A673 (cell line): Measurements from ENCODE around the gene SPRYD3.

Experiments used
- EZH2 ChIP-seq: fragments of 200-600 bp; sonication (generic); IDR thresholded peaks from 2 replicates; pipeline ENCODE4 v1.6.1; 2017; ENCODE audit warnings: borderline replicate concordance, low read depth, mild to moderate bottlenecking, mixed read lengths, antibody characterized with exemption, low read length; ENCODE audit not compliant: poor library complexity, severe bottlenecking
- TF ChIP-seq, protein P1 (sequence below): fragments of 300-800, 200-600 bp; sonication (generic); conservative IDR thresholded peaks from 2 replicates; pipeline ENCODE4 v1.5.1; 2017; ENCODE audit warnings: low read depth, mild to moderate bottlenecking, antibody characterized with exemption, low read length, moderate library complexity, mixed read lengths

DNA sequence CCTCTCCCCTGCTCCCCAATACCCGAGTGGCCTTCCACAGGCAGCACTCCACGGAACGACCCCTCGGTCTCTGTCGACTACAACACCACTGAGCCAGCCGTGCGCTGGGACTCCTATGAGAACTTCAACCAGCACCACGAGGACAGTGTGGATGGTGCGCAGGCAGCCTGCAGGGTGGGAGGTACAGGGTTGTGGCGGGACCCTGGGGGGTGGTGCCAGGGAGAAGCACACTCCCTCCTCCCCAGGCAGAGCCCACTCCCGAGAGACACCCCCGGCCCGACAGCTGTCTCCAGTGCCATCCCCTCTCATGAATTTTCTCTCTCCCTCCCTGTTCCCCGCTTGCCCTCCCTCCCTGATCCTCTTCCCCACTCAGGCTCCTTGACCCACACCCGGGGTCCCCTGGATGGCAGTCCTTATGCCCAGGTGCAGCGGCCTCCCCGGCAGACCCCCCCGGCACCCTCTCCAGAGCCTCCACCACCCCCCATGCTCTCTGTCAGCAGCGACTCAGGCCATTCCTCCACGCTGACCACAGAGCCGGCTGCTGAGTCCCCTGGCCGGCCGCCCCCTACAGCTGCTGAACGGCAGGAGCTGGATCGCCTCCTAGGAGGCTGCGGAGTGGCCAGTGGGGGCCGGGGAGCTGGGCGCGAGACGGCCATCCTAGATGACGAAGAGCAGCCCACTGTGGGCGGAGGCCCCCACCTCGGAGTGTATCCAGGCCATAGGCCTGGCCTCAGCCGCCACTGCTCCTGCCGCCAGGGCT is 20.3 kb downstream of the SPRYD3 start:
- TF ChIP-seq, protein P1, sequence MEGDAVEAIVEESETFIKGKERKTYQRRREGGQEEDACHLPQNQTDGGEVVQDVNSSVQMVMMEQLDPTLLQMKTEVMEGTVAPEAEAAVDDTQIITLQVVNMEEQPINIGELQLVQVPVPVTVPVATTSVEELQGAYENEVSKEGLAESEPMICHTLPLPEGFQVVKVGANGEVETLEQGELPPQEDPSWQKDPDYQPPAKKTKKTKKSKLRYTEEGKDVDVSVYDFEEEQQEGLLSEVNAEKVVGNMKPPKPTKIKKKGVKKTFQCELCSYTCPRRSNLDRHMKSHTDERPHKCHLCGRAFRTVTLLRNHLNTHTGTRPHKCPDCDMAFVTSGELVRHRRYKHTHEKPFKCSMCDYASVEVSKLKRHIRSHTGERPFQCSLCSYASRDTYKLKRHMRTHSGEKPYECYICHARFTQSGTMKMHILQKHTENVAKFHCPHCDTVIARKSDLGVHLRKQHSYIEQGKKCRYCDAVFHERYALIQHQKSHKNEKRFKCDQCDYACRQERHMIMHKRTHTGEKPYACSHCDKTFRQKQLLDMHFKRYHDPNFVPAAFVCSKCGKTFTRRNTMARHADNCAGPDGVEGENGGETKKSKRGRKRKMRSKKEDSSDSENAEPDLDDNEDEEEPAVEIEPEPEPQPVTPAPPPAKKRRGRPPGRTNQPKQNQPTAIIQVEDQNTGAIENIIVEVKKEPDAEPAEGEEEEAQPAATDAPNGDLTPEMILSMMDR: no peak
- TF ChIP-seq EZH2: no peak
